Stimulated activated CD4-positive, alpha-beta T cell treated with anti-CD3 and anti-CD28 coated beads, Interleukin-4, amount 100 ng/mL, for 1 hour (primary cell): ENCODE results near the gene TFE3.

Experiments
- DNase-seq: peaks from one replicate; pipeline ENCODE4 v3.0.0-alpha.2; 2020

The TFE3 gene, protein sequence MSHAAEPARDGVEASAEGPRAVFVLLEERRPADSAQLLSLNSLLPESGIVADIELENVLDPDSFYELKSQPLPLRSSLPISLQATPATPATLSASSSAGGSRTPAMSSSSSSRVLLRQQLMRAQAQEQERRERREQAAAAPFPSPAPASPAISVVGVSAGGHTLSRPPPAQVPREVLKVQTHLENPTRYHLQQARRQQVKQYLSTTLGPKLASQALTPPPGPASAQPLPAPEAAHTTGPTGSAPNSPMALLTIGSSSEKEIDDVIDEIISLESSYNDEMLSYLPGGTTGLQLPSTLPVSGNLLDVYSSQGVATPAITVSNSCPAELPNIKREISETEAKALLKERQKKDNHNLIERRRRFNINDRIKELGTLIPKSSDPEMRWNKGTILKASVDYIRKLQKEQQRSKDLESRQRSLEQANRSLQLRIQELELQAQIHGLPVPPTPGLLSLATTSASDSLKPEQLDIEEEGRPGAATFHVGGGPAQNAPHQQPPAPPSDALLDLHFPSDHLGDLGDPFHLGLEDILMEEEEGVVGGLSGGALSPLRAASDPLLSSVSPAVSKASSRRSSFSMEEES

GRCh38 chrX:49043220-49043986, at the start of gene TFE3:
TFE3 (minus strand) TSS chrX:49043357; CDS start chrX:49043226, 131 bp downstream.
- DNase-seq, result peak; percentile 91

- DNase-seq, result no peak
Measured at GRCh38 chrX:49089553-49089952, 46.4 kb upstream of the TFE3 start.

DNA sequence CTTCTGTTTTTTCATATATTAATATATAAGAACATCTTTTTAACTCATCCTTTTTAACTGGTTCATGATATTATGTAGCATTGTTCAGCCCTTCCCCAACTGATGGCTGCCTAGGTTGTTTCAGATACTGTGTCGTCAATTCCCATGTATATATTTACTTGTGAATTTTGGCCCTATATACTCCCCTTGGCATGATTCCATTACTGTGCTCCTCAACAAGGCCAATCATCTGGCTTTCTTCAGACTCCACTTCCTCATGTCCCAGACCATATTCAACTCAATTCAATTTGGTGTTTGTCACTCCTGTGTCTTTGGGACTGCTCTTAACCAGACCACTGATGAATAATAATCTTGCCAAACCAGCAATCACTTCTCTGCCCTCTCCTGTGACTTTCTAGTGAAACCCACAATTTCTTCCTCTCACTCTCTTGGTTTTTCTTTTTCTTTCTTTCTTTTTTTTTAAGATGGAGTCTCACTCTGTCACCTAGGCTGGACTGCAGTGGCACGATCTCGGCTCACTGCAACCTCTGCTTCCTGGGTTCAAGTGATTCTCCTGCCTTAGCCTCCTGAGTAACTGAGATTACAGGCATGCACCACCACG, 39.2 kb upstream of the TFE3 start:
- no peak for DNase-seq

GRCh38 chrX:49079489-49080428, 36.6 kb upstream of the TFE3 start, which contains the start of gene WDR45:
WDR45 (minus strand) TSS chrX:49079887; CDS start chrX:49078095, 1,792 bp downstream.
- DNase-seq, result peak; percentile 58

DNA sequence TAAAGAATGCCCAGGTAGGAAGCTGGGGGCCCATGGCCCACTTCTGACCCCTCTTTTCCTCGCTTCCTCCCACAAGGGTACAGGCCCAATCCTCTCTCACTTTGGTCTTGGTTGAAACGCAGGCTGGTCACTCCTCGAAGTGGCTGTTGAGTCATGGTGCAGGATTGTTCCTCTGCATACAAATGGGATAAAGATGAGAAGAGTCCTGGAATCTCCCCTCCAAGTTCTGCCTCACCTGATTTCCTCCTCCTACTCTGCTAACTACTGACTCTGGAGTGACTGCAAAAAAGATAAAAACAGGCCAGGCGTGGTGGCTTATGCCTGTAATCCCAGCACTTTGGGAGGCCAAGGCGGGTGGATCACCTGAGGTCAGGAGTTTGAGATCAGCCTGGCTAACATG, 34.8 kb upstream of the TFE3 start:
- DNase-seq, result no peak

- no peak for DNase-seq
Measured at GRCh38 chrX:49075347-49075746, 32.2 kb upstream of the TFE3 start.

DNA sequence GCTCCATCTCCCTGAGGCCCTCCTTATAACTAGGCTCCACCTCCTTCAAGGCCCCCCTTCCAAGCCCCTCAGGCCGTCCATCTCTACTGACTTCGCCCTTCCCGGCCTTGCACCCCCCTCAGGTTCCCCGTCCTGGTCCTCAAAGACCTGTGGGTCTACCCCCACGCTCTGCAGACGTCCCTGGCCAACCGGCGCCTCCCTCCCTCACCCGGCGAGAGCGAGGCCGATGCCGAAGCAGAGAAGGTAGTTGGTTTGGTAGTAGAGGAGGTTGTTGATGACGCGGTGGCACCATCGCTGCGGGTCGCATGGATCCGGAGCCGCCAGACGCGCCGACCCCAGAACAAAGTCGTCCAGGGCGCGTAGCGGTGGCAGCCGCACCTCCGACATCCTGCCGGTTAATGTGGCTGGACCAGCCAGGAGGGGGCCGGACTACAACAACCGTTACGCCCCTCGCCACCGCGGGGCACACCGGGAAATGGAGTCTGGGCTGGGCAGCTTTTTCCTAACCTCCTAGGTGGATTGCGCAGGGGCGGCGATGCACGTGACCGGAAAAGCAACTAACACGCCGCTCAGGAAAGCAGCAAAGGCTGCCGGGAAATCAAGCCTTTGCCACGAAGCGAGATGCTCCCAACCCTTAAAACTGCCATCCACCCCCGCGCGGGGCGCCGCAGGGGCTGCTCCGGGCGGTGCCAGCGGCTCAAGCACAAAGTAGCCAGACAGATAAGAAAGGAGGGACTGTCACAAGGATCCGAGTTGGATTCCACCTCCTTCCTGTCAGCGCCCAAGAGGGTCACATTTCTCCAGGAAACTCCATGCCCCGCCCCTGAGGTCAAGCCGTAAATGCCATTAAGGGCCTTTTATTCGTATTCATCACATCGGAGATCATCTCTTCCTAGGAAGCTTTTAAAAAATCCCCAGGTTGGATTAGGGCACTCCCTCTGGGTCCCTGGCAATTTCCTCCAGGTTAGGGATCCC, 30.7 kb upstream of the TFE3 start, which contains the start of gene PRAF2:
Gene PRAF2 (minus strand): TSS at position 402 of the 975 bp plus-strand sequence. CDS start 15 bp downstream, at position 387.
- DNase-seq, result peak; percentile 86

DNA sequence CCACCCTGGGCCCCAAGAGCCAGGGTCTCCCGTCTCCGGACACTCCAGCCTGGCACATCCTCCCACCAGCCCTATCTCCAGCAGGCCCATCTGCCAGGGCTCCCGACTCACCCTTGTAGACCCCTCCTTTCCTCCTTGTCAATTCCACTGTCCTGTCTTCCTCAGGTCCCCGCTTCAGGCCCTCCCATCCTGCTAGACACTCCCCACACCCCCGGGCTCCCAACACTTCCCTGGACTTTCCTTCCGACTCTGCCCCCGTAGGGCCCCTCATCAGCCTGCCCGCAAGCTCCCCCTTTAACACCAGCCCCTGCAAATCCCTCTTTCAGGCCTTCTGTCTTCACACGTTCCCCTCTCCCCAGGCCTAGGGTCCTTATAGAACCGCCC, 29.5 kb upstream of the TFE3 start:
- DNase-seq, result no peak

DNA sequence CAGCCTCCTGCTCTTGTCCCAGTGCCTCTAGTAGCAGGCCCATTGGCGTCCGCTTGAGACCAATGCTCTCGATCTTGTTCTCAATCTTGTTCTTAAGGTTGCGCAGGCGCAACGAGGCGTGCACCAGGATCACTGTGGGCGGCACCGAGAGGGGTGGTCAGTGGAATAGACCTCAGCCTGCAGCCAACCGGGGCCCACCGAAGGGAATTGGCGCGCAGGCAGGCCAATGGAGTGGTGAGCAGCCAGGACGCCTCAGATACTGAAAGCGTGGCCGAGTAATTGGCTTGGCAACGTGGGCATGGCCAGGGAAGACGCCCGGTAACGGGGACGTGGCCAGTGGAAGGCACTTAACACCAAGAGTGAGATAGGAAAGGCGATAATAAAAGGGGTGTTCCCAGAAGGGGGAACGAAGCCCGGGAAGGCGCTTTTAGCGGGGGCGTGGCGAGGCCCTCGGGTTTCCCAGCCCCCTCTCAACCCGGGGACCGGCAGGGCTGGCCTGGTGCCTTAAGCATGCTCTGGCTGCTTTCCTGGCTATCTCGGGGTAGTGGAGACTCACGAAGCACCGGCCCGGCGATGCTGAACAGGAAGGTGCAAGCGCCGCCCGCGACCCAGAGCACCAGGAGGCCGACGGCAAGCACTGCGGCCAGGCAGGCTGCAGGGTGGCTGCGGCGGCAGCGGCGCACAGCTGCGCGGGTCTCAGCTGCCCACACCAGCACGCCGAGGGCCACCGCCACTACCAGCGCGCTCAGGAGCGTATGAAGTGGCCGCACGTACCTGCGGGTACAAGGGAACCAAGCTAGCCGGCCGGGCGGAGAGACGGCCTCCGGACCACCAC, 28.9 kb upstream of the TFE3 start:
- DNase-seq, result no peak

GRCh38 chrX:49070988-49071387, 27.8 kb upstream of the TFE3 start:
- no peak for DNase-seq

GRCh38 chrX:49069038-49069437, 25.9 kb upstream of the TFE3 start:
- no peak for DNase-seq

GRCh38 chrX:49067285-49068120, 24.3 kb upstream of the TFE3 start:
- DNase-seq, result no peak

DNA sequence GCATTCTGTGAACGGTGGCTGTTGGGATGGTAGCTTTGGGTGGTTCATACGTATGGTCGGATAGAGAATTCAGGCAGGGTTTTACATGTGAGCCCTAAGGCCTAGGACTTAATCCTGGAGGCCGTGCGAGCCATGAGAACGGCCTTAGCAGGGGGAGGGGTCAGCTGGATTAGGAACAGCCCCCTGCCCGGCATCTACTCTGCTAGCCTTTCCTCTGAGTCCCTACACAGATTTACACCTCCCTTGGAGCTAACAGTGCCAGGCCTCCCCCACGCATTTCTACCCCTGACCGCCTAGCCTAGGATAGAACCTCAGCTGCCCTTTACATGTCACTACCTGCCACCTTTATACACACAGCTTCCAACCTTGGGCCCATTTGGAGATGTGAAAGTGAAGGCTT, 23.5 kb upstream of the TFE3 start:
- DNase-seq, result no peak

DNA sequence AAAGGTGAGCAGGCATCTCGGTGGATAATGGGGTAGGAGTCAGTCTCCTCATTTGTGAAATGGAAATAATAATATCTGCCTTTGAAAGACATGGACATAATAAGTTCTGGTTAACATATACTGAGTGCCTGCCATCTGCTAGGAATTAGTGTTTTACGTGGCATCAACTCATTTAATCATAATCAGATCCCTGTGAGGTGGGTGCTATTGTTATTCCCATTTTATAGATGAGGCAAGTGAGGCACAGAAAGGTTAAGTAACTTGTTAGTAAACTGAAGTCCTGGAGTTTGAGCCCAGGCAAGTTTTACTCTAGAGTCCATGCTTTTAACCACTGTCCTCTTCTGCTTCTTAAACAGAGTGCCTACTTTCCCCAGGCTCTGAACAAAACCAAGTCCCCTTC, 23.1 kb upstream of the TFE3 start:
- DNase-seq, result no peak

GRCh38 chrX:49064735-49065134, 21.6 kb upstream of the TFE3 start:
- DNase-seq, result no peak

DNA sequence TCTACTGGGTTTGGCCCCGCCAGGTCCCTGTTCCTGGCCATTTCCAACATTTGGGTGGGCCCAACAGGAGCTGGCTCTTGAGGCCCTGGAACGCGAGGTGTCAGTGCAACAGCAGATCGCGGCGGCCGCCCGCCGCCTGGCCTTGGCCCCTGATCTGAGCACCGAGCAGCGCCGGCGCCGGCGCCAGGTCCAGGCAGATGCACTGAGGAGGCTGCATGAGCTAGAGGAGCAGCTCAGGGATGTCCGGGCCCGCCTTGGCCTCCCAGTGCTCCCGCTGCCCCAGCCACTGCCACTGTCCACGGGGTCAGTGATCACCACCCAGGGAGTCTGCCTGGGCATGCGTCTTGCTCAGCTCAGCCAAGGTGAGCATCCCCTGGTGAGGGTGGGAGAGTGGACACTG, 21.1 kb upstream of the TFE3 start:
- no peak for DNase-seq

GRCh38 chrX:49063715-49064114, 20.6 kb upstream of the TFE3 start:
- no peak for DNase-seq

DNA sequence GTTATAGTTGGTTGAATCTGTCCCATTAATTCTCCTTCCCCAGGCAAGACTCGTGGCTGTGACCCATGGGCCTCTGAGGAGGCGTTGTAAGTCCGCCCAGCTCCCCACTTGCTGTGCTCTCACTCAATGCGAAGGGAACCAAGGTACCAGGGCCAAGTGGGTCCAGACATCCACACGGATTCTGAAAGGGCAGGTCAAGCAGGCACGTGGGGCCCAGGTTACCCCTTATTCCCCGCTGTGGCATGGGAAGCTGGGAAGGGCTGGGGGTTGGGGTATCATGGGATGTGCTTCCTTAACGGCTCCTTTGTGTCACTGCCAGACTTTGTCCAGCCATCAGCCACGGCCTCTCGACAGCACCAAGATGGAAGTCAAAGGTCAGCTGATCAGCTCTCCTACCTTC, 18.8 kb upstream of the TFE3 start:
- no peak for DNase-seq

- no peak for DNase-seq
Measured at GRCh38 chrX:49061490-49061889, 18.3 kb upstream of the TFE3 start.
